ENCODE results near the gene SCAI.

- no peak for TF ChIP-seq CTCF (IDR thresholded peaks at IDR 0.05)
- no peak for TF ChIP-seq POLR2A (IDR thresholded peaks at IDR 0.05)
Measured at GRCh38 chr9:125153712-125154367, 10.5 kb upstream of the SCAI start.

All from thyroid gland (tissue), 4 donors.